CD4-positive, alpha-beta T cell treated with Interleukin-4 for 4 hours (primary cell): ENCODE data around the gene TPD52L3.

ENCODE experiments used
- DNase-seq: peaks from one replicate; pipeline ENCODE4 v3.0.0-alpha.2; 2020

The TPD52L3 gene

GRCh38 chr9:6328103-6328502 is at the start of gene TPD52L3:
Gene TPD52L3 (plus strand): TSS chr9:6328375. CDS start chr9:6328596, 221 bp downstream.
- DNase-seq, result no peak

GRCh38 chr9:6301858-6302257 is 26.3 kb upstream of the TPD52L3 start:
- DNase-seq, result no peak

GRCh38 chr9:6302417-6302816 is 25.8 kb upstream of the TPD52L3 start:
- no peak for DNase-seq

GRCh38 chr9:6304232-6304631 is 23.9 kb upstream of the TPD52L3 start:
- no peak for DNase-seq

GRCh38 chr9:6305954-6306563 is 22.1 kb upstream of the TPD52L3 start:
- peak; percentile 9 for DNase-seq

GRCh38 chr9:6307551-6308096 is 20.6 kb upstream of the TPD52L3 start:
- no peak for DNase-seq

- no peak for DNase-seq
Measured at GRCh38 chr9:6330958-6331634, 2.9 kb downstream of the TPD52L3 start.

- no peak for DNase-seq
Measured at GRCh38 chr9:6334305-6334704, 6.1 kb downstream of the TPD52L3 start.

- no peak for DNase-seq
Measured at GRCh38 chr9:6348766-6349165, 20.6 kb downstream of the TPD52L3 start.

- DNase-seq, result no peak
Measured at GRCh38 chr9:6351737-6352136, 23.6 kb downstream of the TPD52L3 start.

- DNase-seq, result peak; percentile 73
Measured at GRCh38 chr9:6354072-6354686, 26.0 kb downstream of the TPD52L3 start.

GRCh38 chr9:6355728-6356127 is 27.6 kb downstream of the TPD52L3 start:
- DNase-seq, result no peak

- DNase-seq, result no peak
Measured at GRCh38 chr9:6356441-6356840, 28.3 kb downstream of the TPD52L3 start.

- DNase-seq, result no peak
Measured at GRCh38 chr9:6356904-6357303, 28.7 kb downstream of the TPD52L3 start.

GRCh38 chr9:6367128-6367890 is 39.1 kb downstream of the TPD52L3 start:
- DNase-seq, result no peak

GRCh38 chr9:6368831-6369230 is 40.7 kb downstream of the TPD52L3 start:
- no peak for DNase-seq
